Stomach smooth muscle (tissue), 2 donors: ENCODE results near the gene ADM5.

Source experiments
- H3K27ac ChIP-seq: one replicate; pipeline ENCODE4 v1.7.0; 2013; ENCODE audit warnings: mild to moderate bottlenecking, low read length, inconsistent platforms
- H3K27me3 ChIP-seq, 2 donors: one replicate each; pipeline ENCODE4 v1.7.0; 2013; ENCODE audit warnings: low read length in 2 of 2; ENCODE audit not compliant: insufficient read depth in 2 of 2, control insufficient read depth in 1 of 2
- H3K36me3 ChIP-seq, 2 donors: one replicate each; pipeline ENCODE4 v1.7.0; 2013; ENCODE audit warnings: low read length in 2 of 2; ENCODE audit not compliant: control insufficient read depth in 2 of 2, insufficient read depth in 2 of 2
- H3K4me1 ChIP-seq: one replicate; pipeline ENCODE4 v1.7.0; 2013; ENCODE audit warnings: low read length; ENCODE audit not compliant: control insufficient read depth, insufficient read depth
- H3K4me3 ChIP-seq, 2 donors: one replicate each; pipeline ENCODE4 v1.7.0; 2013; ENCODE audit warnings: low read length in 2 of 2
- H3K9ac ChIP-seq, 2 donors: one replicate each; pipeline ENCODE4 v1.7.0; 2013; ENCODE audit warnings: low read length in 2 of 2, mild to moderate bottlenecking in 1 of 2
- H3K9me3 ChIP-seq, 2 donors: one replicate each; pipeline ENCODE4 v1.7.0; 2013; ENCODE audit warnings: low read length in 2 of 2; ENCODE audit not compliant: control insufficient read depth in 2 of 2
- donor health status: healthy.
- donor health status: Pancreatic carcinoma.

The ADM5 gene

DNA sequence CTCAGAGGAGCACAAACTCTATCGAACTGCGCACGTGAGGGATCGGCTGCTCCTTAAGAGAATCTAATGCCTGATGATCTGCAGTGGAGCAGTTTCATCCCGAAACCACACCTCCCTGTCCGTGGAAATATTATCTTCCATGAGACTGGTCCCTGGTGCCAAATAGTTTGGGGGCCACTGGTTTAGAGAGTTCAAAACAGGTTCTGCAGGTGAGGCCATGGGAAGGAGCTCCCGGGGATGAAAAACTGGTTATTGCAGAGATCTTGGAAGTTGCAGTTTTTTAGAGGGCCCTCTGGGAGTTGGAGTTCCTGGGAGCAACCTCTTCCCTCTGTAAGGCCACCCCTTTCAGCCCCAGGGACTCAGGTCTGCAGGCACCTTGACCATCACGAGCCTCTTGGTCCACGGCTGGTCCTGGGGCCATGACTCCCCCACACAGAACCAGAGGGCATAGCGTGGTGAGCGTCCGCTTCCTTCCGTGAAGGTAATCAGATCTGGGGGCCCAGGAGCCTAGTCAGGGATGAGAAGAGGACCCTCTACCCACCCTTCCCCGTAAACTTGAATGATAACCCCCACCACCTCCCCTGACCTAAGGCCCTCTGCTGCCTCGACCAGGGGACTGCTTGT, 28.9 kb upstream of the ADM5 start:
- Histone ChIP-seq H3K9ac (no peak overlapping the region), H3K4me1 (peaks cover 15% of the 10 kb centered on the region), H3K27ac (no peak overlapping the region), H3K27me3 (no peaks in the 10 kb centered on the region), H3K36me3 (peaks cover 41 to 51% of the 10 kb centered on the region in 2 donors), H3K4me3 (no peak overlapping the region), H3K9me3 (no peaks in the 10 kb centered on the region)

DNA sequence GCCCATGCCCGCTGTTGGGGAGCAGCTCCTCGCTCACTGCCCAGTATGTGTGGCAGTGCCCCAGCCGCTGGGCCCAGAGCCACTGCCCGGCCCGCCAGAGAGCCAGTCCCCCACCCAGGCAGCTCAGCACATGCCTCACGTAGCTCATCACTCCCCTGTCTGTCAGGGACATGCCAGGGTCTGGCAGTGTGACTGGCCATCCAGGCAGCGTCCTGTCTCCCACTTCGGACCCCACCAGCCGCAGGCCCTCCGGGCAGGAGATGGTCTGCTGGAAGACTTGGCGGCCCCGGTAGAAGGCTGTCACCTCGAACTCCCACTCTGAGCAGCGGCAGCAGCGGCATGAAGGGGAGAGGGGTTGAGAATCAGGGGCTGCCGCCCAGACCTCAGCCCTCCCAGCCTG, 27.4 kb upstream of the ADM5 start:
- Histone ChIP-seq H3K9ac (no peak overlapping the region), H3K36me3 (peaks cover 31 to 38% of the 10 kb centered on the region in 2 donors), H3K4me3 (no peak overlapping the region), H3K9me3 (no peaks in the 10 kb centered on the region), H3K4me1 (peaks cover 23% of the 10 kb centered on the region), H3K27me3 (no peaks in the 10 kb centered on the region), H3K27ac (no peak overlapping the region)

DNA sequence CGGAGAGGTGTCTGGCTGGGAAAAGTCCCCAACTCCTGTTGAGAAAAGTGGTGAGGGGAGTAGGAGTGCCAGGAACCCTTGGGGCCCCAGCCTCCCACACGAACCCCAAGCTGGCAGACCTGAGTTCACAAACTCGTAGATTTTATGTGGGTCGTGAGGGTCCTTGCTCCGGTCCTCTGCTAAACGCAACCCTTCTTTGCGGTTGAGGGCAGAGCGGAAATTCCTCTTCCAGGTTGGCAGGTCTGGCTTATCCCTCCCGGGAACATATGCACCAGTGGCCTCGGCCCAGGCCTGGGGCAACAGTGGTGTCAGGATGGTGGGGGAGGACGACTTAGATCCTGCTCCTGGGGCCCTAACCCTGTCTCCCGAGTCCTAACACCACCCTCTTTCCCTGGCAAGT, 26.2 kb upstream of the ADM5 start:
- H3K27me3 ChIP-seq, result no peaks in the 10 kb centered on the region
- H3K9ac ChIP-seq, result no peak overlapping the region
- H3K4me1 ChIP-seq, result peaks cover 23% of the 10 kb centered on the region
- H3K4me3 ChIP-seq, result no peak overlapping the region
- no peaks in the 10 kb centered on the region for H3K9me3 ChIP-seq
- peaks cover 22 to 29% of the 10 kb centered on the region in 2 donors for H3K36me3 ChIP-seq
- H3K27ac ChIP-seq, result no peak overlapping the region

DNA sequence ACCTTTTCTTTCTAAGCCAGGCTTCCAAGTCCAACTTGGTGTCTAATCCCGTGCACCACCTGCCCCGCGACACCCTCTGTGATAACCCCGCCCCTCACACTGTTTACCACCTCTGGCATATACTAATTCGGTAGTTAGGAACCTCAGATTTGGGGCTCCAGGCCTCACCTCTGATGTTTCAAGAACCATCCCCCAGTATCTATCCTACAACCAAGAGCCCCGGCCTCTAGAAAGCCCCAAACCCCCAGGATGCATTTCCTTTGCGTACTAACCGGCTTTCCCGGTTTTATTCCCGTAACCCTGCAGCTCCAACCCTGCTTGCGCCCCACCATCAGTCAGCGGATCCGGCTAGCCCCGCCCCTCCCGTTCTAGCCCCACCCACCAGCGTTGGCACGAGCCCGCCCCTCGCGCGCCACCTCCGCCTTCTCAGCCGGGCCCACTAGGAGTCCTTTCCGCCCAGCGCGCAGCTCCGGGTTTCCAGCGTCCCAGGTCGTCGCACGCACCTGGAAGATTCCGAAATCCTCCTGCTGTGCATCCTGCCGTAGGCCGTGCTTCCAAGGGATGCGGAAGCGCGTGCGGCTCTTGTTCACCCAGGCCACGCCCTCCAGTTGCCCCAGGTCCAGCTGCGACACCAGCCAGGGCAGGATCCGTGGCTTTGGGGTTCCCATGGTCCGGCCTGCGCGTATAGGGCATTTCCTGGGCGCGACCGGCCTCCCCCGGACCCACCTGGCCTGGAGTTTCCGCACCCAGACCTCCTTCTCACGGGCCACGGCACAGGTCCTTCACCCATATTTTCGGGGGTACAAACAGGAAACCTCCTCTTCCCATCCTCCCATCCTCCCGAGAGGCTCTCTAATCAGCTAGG, 25.0 kb upstream of the ADM5 start:
- Histone ChIP-seq H3K4me1 (peaks cover 23% of the 10 kb centered on the region), H3K27ac (peak overlapping the region; percentile 77), H3K36me3 (peaks cover 18 to 24% of the 10 kb centered on the region in 2 donors)

DNA sequence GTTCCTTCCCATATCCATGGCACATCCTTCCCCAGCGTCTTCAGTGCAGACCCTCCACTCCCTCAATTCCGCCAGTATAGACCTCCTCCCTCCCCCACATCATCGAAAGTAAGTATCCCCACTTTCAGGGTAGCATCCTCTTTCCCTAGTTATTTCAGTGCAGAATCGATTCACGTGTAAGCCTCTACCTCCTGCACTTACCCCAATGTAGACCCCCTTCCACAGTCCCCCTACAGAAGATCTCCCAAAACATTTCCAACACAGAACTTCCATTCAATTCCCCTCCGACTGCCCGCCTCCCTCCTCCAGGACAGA, 24.4 kb upstream of the ADM5 start:
- Histone ChIP-seq H3K9ac (peak overlapping the region; percentile 84 to 88), H3K4me3 (peak overlapping the region; percentile 85 to 92), H3K9me3 (no peaks in the 10 kb centered on the region), H3K27ac (peak overlapping the region; percentile 77), H3K36me3 (peaks cover 16 to 18% of the 10 kb centered on the region in 2 donors), H3K4me1 (peaks cover 23% of the 10 kb centered on the region), H3K27me3 (no peaks in the 10 kb centered on the region)

More for the DNA sequence above, 25.0 kb upstream of the ADM5 start:
- no peaks in the 10 kb centered on the region for H3K9me3 ChIP-seq
- peak overlapping the region; percentile 84 to 88 for H3K9ac ChIP-seq
- H3K27me3 ChIP-seq, result no peaks in the 10 kb centered on the region
- H3K4me3 ChIP-seq, result peak overlapping the region; percentile 85 to 92

DNA sequence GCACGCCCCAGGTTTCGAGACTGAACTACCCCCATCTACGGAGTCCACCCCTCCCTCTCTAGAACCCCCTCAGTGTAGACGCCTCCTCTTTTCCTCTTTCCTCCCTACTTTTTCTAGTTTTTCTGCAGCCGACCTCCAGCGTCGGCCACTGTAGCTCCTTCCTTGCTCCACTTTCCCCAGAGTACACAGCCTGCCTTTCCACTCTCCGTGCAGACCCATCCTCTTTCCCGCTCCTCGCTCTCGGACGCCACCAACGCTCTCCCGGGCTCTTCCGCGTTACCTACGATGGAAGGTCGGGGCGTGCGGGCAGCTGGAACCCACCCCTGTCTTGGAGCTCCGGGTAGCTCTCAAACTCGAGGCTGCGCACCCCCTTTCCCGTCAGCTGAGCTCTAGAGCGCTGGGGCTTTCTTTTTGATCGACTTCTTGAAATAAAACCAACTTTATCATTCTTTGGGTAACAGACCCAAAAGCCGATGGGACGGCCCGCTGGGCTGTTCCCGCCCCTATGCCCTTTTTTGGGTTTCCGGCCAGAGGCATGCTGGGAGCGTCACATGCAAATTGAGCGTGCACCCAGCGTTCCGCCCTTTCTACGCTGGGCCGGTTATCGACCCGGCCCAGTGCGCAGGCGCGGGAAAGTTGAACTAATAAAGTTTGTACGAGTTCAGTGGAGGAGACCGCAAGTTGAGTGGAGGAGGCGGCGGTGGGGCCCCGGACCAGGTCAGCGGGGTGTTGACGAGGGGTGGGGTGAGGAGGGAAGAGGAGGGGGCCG, 23.9 kb upstream of the ADM5 start, which contains the start of the genes BCL2L12 and IRF3:
BCL2L12 (plus strand) TSS at position 583 of the 769 bp plus-strand sequence. CDS start 760 bp downstream, outside the sequence.
IRF3 (minus strand) TSS at position 507 of the 769 bp plus-strand sequence. CDS start 1,019 bp downstream, outside the sequence.
- H3K9me3 ChIP-seq, result no peaks in the 10 kb centered on the region
- H3K27me3 ChIP-seq, result no peaks in the 10 kb centered on the region
- peak within 1 kb of the TSS; percentile 84 to 88 for H3K9ac ChIP-seq
- peak within 1 kb of the TSS; percentile 85 to 92 for H3K4me3 ChIP-seq
- peaks cover 12 to 18% of the 10 kb centered on the region in 2 donors for H3K36me3 ChIP-seq
- peaks cover 23% of the 10 kb centered on the region for H3K4me1 ChIP-seq
- H3K27ac ChIP-seq, result peak within 1 kb of the TSS; percentile 77

DNA sequence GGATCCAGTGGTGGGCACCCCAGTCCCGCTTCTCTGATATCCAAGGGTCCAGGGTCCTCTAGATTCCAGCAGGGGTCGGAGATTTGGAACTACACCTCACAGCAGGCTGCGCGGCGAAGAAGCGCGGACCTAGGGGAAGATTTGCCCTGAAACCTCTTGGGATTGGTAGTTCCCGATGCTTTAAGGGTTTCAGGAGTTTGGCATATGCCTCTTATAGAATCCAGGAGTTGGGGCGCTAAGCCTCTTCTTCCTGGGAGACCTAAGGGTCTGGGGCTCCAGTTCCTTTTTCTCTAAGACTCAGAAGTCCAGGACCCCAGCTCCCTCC, 23.3 kb upstream of the ADM5 start:
- Histone ChIP-seq H3K4me3 (peak overlapping the region; percentile 85 to 92), H3K9me3 (no peaks in the 10 kb centered on the region), H3K36me3 (peaks cover 12 to 16% of the 10 kb centered on the region in 2 donors), H3K27me3 (no peaks in the 10 kb centered on the region), H3K4me1 (peaks cover 23% of the 10 kb centered on the region), H3K27ac (peak overlapping the region; percentile 75), H3K9ac (peak overlapping the region; percentile 83 to 88)

DNA sequence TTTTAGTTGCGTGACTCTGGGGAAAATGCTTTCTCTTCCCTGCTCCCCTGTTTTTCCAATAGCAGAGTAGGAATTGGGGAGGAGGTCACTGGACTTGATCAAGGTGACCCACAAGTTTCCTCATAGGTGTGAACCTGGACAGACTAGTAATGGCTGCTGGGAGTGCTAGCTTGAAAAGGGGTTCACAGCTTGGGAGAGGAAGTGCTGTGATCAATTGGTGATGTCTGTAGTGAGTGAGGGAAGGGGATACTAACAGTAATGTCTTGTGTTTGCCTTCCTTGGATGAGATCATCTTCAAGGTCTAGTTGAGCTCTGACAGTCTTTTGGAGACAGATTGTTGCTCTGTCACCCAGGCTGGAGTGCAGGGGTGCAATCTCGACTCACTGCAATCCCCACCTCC, 21.9 kb upstream of the ADM5 start:
- Histone ChIP-seq H3K4me3 (no peak overlapping the region), H3K27me3 (no peaks in the 10 kb centered on the region), H3K9me3 (no peaks in the 10 kb centered on the region), H3K36me3 (peaks cover 4 to 10% of the 10 kb centered on the region in 2 donors), H3K9ac (no peak overlapping the region), H3K27ac (no peak overlapping the region), H3K4me1 (peaks cover 30% of the 10 kb centered on the region)

DNA sequence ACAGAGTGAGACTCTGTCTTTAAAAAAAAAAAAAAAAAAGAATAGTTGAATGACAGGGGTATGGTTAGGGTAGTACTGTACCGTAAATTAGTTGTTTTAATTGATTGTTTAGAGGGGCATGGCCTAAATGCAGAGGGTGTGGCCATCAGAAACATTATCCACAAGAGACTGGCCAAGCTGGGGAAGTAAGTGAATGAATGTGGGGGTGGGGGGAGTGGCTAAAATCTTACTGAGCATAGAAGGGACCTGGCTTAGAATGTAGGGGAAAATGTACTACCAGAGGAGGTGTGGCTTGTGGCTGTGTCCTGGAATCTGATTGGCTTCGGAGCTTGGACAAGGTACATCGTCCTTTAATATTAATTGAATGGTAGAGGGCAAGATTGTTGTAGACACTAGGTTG, 19.9 kb upstream of the ADM5 start:
- Histone ChIP-seq H3K27ac (no peak overlapping the region), H3K9ac (no peak overlapping the region), H3K36me3 (peaks cover 0 to 8% of the 10 kb centered on the region in 2 donors), H3K4me3 (no peak overlapping the region), H3K9me3 (no peaks in the 10 kb centered on the region), H3K4me1 (peaks cover 24% of the 10 kb centered on the region), H3K27me3 (no peaks in the 10 kb centered on the region)

DNA sequence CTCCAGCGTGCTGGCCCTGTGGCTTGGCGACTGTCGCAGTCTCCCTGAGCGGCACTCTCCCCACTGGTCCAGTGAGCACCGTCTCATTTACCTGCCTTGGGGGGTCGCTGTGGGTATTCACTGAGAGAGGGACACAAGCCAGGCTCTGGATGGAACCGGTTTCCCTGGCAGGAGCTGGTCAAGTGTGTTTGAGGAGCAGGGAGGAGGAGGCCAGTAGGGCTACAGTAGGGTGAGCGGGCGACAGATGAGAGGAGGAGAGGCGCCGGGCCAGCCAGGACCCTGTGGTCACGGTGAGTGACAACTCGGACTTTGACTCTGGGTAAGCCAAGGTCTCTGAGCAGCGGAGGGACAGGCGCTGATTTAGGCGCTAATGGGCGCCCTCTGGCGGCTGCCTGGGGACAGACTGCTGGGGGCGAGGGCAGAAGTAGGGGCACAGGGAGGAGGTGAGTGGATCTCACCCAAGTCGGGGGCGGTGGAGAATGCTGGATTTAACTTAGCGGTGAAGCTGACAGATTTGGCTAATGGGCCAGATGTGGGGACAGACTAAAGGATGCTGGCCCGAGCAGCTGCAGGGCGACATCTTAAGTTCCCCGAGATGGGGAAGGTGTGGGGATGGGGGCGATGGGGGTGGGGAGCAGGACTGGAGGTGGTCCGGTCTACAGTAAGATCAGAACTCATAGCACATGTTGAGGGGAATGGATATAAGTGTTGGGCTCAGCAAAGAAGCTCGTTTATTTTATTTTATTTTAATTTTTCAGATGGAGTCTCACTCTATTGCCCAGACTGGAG, 17.1 kb upstream of the ADM5 start:
- Histone ChIP-seq H3K27ac (peak overlapping the region; percentile 37), H3K27me3 (no peaks in the 10 kb centered on the region), H3K4me3 (peak overlapping the region in 1 of 2 donors; percentile 47), H3K36me3 (peaks cover 0 to 8% of the 10 kb centered on the region in 2 donors), H3K9me3 (no peaks in the 10 kb centered on the region), H3K9ac (peak overlapping the region; percentile 2 to 21), H3K4me1 (peaks cover 10% of the 10 kb centered on the region)
